HL-60 (cell line): ENCODE results near the gene SLC24A3.

Experiments used
- DNase-seq, 2 experiments: peaks; one replicate each; pipeline ENCODE4 v3.0.0-alpha.2; 2010 to 2020; ENCODE audit warnings: low read depth in 1 of 2, low spot score in 1 of 2
- H3K27ac ChIP-seq: fragments of 250-450 bp; sonication (Bioruptor Pico); replicated peaks from 2 replicates; pipeline ENCODE4 v1.5.1; 2020; ENCODE audit warnings: mild to moderate bottlenecking, moderate library complexity
- H3K27me3 ChIP-seq: fragments of 250-450 bp; sonication (Bioruptor Pico); 2 replicates; pipeline ENCODE4 v1.5.1; 2021; ENCODE audit warnings: mild to moderate bottlenecking, moderate library complexity; ENCODE audit not compliant: insufficient read depth, poor library complexity, severe bottlenecking
- H3K4me3 ChIP-seq: replicated peaks from 2 replicates; pipeline ENCODE4 v1.5.1; 2011; ENCODE audit warnings: mild to moderate bottlenecking, control low read depth, low read length; ENCODE audit not compliant: insufficient read depth
- CTCF ChIP-seq: IDR thresholded peaks from one replicate; pipeline ENCODE4 v1.5.1; 2011; ENCODE audit warnings: low read length, control low read depth, inconsistent platforms; ENCODE audit not compliant: insufficient read depth
- GABPA ChIP-seq: IDR thresholded peaks from 2 replicates; pipeline ENCODE4 v1.6.1; 2012; ENCODE audit warnings: low read depth
- POLR2AphosphoS5 ChIP-seq: IDR thresholded peaks from 2 replicates; pipeline ENCODE4 v1.6.1; 2012; ENCODE audit warnings: low read depth
- REST ChIP-seq: IDR thresholded peaks from 2 replicates; pipeline ENCODE4 v1.6.1; 2012; ENCODE audit warnings: low read depth; ENCODE audit not compliant: insufficient replicate concordance
- SPI1 ChIP-seq: IDR thresholded peaks from 2 replicates; pipeline ENCODE4 v1.6.1; 2012; ENCODE audit warnings: low read depth, mild to moderate bottlenecking, borderline replicate concordance

Gene SLC24A3

GRCh38 chr20:19644085-19644484 is 431.6 kb downstream of the SLC24A3 start:
- DNase-seq, result no peak
- Histone ChIP-seq H3K27me3 (no peaks in the 10 kb centered on the region), H3K4me3 (no peak overlapping the region), H3K27ac (no peak overlapping the region)
- TF ChIP-seq GABPA (no peak), REST (no peak), SPI1 (no peak), CTCF (no peak), POLR2AphosphoS5 (no peak)

- Histone ChIP-seq H3K4me3 (no peak overlapping the region), H3K27me3 (no peaks in the 10 kb centered on the region), H3K27ac (no peak overlapping the region)
- DNase-seq, result no peak
- no peak for TF ChIP-seq SPI1
- TF ChIP-seq GABPA, result no peak
- no peak for TF ChIP-seq REST
- no peak for TF ChIP-seq POLR2AphosphoS5
- TF ChIP-seq CTCF, result no peak
These were observed 434.5 kb downstream of the SLC24A3 start for GRCh38 chr20:19646963-19647362.

GRCh38 chr20:19648024-19648423 is 435.6 kb downstream of the SLC24A3 start:
- no peak overlapping the region for H3K4me3 ChIP-seq
- TF ChIP-seq CTCF (no peak), POLR2AphosphoS5 (no peak)
- no peak overlapping the region for H3K27ac ChIP-seq
- H3K27me3 ChIP-seq, result no peaks in the 10 kb centered on the region
- no peak for DNase-seq

GRCh38 chr20:19649041-19649440 is 436.6 kb downstream of the SLC24A3 start:
- TF ChIP-seq SPI1 (no peak), POLR2AphosphoS5 (no peak), GABPA (no peak), CTCF (no peak), REST (no peak)

More at GRCh38 chr20:19649041-19649440, 436.6 kb downstream of the SLC24A3 start:
- Histone ChIP-seq H3K27me3 (no peaks in the 10 kb centered on the region), H3K4me3 (no peak overlapping the region), H3K27ac (no peak overlapping the region)
- no peak for DNase-seq
